Neuronal stem cell (in vitro differentiated cells): ENCODE measurements around the gene KIRREL1.
A peak's percentile ranks its signal among the peaks of the same experiment; 100 is the strongest.

Source experiments
- DNase-seq: peaks from one replicate; pipeline ENCODE4 v3.0.0-alpha.2; 2013; ENCODE audit warnings: low spot score
- H2AFZ ChIP-seq: one replicate; pipeline ENCODE4 v1.6.1; 2013; ENCODE audit warnings: mild to moderate bottlenecking, low read length, inconsistent platforms
- H2AK5ac ChIP-seq: 2 replicates; pipeline ENCODE4 v1.6.1; 2013; ENCODE audit warnings: low read depth, mild to moderate bottlenecking, inconsistent platforms, low read length, moderate library complexity, mixed read lengths
- H2BK120ac ChIP-seq: 2 replicates; pipeline ENCODE4 v1.6.1; 2013; ENCODE audit warnings: low read depth, mild to moderate bottlenecking, inconsistent platforms, low read length, moderate library complexity, mixed read lengths
- H2BK12ac ChIP-seq: one replicate; pipeline ENCODE4 v1.6.1; 2013; ENCODE audit warnings: low read length, inconsistent platforms
- H2BK15ac ChIP-seq: 2 replicates; pipeline ENCODE4 v1.6.1; 2013; ENCODE audit warnings: mild to moderate bottlenecking, low read length, inconsistent platforms, mixed read lengths
- H2BK5ac ChIP-seq: one replicate; pipeline ENCODE4 v1.6.1; 2013; ENCODE audit warnings: inconsistent platforms, mild to moderate bottlenecking, low read length, moderate library complexity
- H3K14ac ChIP-seq: one replicate; pipeline ENCODE4 v1.6.1; 2013; ENCODE audit warnings: low read length, inconsistent platforms
- H3K18ac ChIP-seq: 2 replicates; pipeline ENCODE4 v1.6.1; 2013; ENCODE audit warnings: low read length, inconsistent platforms
- H3K23ac ChIP-seq: 2 replicates; pipeline ENCODE4 v1.6.1; 2013; ENCODE audit warnings: low read depth, mild to moderate bottlenecking, mixed read lengths, low read length, inconsistent platforms; ENCODE audit not compliant: poor library complexity
- H3K27ac ChIP-seq: replicated peaks from 3 replicates; pipeline ENCODE4 v1.5.1; 2013; ENCODE audit warnings: low read length, inconsistent platforms
- H3K27me3 ChIP-seq, 3 experiments: 2 replicates each; pipeline ENCODE4 v1.6.1; 2013; ENCODE audit warnings: low read length in 3 of 3, mild to moderate bottlenecking in 2 of 3, inconsistent platforms in 1 of 3, low read depth in 1 of 3, mixed read lengths in 1 of 3, moderate library complexity in 1 of 3; ENCODE audit not compliant: control insufficient read depth in 3 of 3, insufficient read depth in 3 of 3
- H3K36me3 ChIP-seq, 2 donors: replicated peaks in 1 of 2; 2 replicates each; pipeline ENCODE4 v1.6.1; 2013; ENCODE audit warnings: low read length in 2 of 2; ENCODE audit not compliant: control insufficient read depth in 2 of 2, insufficient read depth in 2 of 2
- H3K4ac ChIP-seq: 2 replicates; pipeline ENCODE4 v1.6.1; 2013; ENCODE audit warnings: inconsistent platforms, mild to moderate bottlenecking, low read length, moderate library complexity
- H3K4me1 ChIP-seq, 2 donors: 1 replicate in 1 of 2; 2 replicates in 1 of 2; pipeline ENCODE4 v1.6.1; 2013; ENCODE audit warnings: low read length in 2 of 2, low read depth in 1 of 2; ENCODE audit not compliant: control insufficient read depth in 2 of 2, insufficient read depth in 1 of 2
- H3K4me2 ChIP-seq: one replicate; pipeline ENCODE4 v1.6.1; 2013; ENCODE audit warnings: mild to moderate bottlenecking, low read length, inconsistent platforms; ENCODE audit not compliant: insufficient read depth, poor library complexity, severe bottlenecking
- H3K4me3 ChIP-seq, 2 donors: 2 replicates each; pipeline ENCODE4 v1.5.1; 2013; ENCODE audit warnings: low read length in 2 of 2, mild to moderate bottlenecking in 2 of 2, inconsistent platforms in 1 of 2, moderate library complexity in 1 of 2
- H3K79me1 ChIP-seq: one replicate; pipeline ENCODE4 v1.6.1; 2013; ENCODE audit warnings: low read depth, mild to moderate bottlenecking, inconsistent platforms, low read length, moderate library complexity
- H3K9ac ChIP-seq: one replicate; pipeline ENCODE4 v1.6.1; 2013; ENCODE audit warnings: mild to moderate bottlenecking, low read depth, low read length, inconsistent platforms; ENCODE audit not compliant: poor library complexity
- H3K9me3 ChIP-seq, 2 donors: replicated peaks in 1 of 2; 2 replicates each; pipeline versions ENCODE3 to v1.6.1; 2013; ENCODE audit warnings: low read length in 2 of 2, mild to moderate bottlenecking in 2 of 2, inconsistent platforms in 1 of 2, low read depth in 1 of 2, mixed read lengths in 1 of 2, moderate library complexity in 1 of 2; ENCODE audit not compliant: control insufficient read depth in 2 of 2, insufficient read depth in 1 of 2
- H4K8ac ChIP-seq: one replicate; pipeline ENCODE4 v1.6.1; 2013; ENCODE audit warnings: low read depth, mild to moderate bottlenecking, inconsistent platforms, low read length, moderate library complexity
- H4K91ac ChIP-seq: one replicate; pipeline ENCODE4 v1.6.1; 2013; ENCODE audit warnings: low read length, low read depth, mild to moderate bottlenecking, inconsistent platforms; ENCODE audit not compliant: poor library complexity
- WGBS, 2 donors: extraction: QIAGEN DNeasy Blood & Tissue Kit; methylation state at CpG; one replicate each; pipeline ENCODE4 v1.1.7; 2013; ENCODE audit warnings: missing lambda C conversion rate in 2 of 2, mixed read lengths in 1 of 2; ENCODE audit not compliant: insufficient read length in 2 of 2, insufficient replicate concordance in 1 of 2; ENCODE audit errors: extremely low coverage in 2 of 2; 5-methylcytosine and 5-hydroxymethylcytosine counted together

The KIRREL1 gene

DNA sequence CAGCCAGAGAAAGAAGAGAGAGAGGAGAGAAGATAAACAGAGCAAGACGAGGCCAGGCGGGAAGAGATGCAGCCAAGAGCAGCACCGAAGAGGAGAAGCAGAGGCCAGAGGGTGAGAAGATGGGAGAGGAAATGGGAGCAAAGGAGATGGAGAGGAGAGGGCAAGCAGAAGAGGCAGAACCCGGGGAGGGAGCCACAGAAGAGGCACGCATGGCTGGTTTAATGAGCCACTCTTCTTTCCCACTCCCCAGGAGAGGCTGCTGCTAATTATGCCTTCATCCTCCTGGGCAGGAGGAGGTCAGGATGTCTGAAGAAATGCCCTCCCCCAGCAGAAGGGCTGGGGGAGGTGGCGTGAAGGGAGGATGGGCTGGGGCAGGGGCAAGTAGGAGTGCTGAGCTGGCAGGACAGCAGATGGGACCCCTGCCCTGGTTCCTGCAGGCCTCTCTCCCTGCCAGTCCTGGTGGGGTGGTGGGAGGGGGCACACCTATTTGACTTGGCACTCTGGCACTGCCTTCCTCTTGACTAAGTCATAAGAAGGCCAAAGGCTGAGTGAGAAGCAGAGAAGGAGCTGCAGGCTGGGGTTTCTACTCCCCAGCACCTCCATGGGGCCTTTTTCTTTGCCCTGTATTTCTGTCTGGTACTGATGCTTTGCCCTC, 32.3 kb downstream of the KIRREL1 start:
- H3K9me3 ChIP-seq = no peaks in the 10 kb centered on the region
- no peak overlapping the region for H2BK120ac ChIP-seq
- H2BK12ac ChIP-seq = no peak overlapping the region
- no peak overlapping the region for H3K23ac ChIP-seq
- no peak overlapping the region for H2AFZ ChIP-seq
- no peak overlapping the region for H3K9ac ChIP-seq
- H2BK5ac ChIP-seq = peak overlapping the region; percentile 17
- H3K18ac ChIP-seq = peak overlapping the region; percentile 60
- H2AK5ac ChIP-seq = no peak overlapping the region
- H3K4me1 ChIP-seq = peaks cover 24 to 31% of the 10 kb centered on the region in 2 donors
- peaks cover 0 to 24% of the 10 kb centered on the region in 2 donors for H3K36me3 ChIP-seq
- DNase-seq = no peak
- H3K4me3 ChIP-seq = no peak overlapping the region
- no peak overlapping the region for H4K91ac ChIP-seq
- no peak overlapping the region for H2BK15ac ChIP-seq
- no peak overlapping the region for H3K4ac ChIP-seq
- no peak overlapping the region for H4K8ac ChIP-seq
- H3K79me1 ChIP-seq = peaks cover 7% of the 10 kb centered on the region
- no peak overlapping the region for H3K14ac ChIP-seq
- H3K27me3 ChIP-seq = no peaks in the 10 kb centered on the region
- WGBS, 2 donors = no CpG with 5 or more reads among the region's 6 CpGs
- peak overlapping the region; percentile 72 for H3K27ac ChIP-seq
- H3K4me2 ChIP-seq = no peak overlapping the region

DNA sequence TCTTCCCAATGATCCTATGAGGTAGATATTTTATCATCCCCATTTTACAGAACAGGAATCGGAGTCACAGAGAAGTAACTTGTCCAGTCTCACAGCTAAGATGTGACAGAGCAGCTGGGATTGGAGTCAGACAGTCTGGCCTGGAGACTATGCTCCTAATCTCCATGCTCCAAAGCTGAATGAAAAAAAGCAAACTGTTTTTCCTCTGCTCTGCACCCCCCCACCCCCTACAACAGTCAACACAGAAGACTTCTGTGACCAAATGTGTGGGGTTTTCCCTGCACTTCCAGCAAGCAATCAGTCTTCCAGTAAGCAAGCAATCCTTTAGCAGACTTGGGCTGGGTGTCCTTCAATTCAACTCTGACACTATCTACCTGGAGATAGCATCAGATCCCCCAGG, 33.2 kb downstream of the KIRREL1 start:
- H3K36me3 ChIP-seq = peaks cover 3 to 31% of the 10 kb centered on the region in 2 donors
- H3K18ac ChIP-seq = no peak overlapping the region
- no peak overlapping the region for H3K23ac ChIP-seq

DNA sequence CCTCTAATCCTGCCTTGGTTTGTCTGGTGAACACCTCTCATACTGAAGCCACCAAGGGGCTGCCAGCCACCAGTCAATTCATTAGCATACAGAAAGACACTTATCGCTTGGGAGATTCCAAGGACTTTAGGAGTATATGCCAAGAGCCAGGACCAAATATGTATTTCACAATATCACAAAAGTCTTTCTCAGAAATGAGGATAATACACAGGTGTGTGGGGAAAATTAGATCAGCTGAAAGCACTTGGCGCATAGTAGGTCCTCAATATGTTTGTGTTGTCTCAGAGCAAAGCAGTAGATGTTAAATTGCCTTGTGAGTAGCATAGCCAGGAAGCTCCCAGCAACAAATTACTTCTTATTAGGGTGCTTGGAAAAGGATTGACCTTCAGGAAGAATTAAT, 34.1 kb downstream of the KIRREL1 start:
- Histone ChIP-seq H3K9me3 (no peaks in the 10 kb centered on the region), H3K4me3 (no peak overlapping the region), H3K23ac (no peak overlapping the region), H3K14ac (no peak overlapping the region), H2AFZ (no peak overlapping the region), H3K18ac (no peak overlapping the region), H2BK15ac (no peak overlapping the region), H2BK120ac (no peak overlapping the region), H2BK5ac (no peak overlapping the region), H2BK12ac (no peak overlapping the region), H3K4me2 (no peak overlapping the region), H3K27ac (no peak overlapping the region), H3K27me3 (no peaks in the 10 kb centered on the region), H4K91ac (no peak overlapping the region), H3K79me1 (peaks cover 10% of the 10 kb centered on the region), H3K9ac (no peak overlapping the region), H3K36me3 (peaks cover 3 to 39% of the 10 kb centered on the region in 2 donors), H3K4ac (no peak overlapping the region), H4K8ac (no peak overlapping the region), H2AK5ac (no peak overlapping the region), H3K4me1 (peaks cover 18 to 24% of the 10 kb centered on the region in 2 donors)
- DNase-seq = no peak
- WGBS, 2 donors = no CpG with 5 or more reads among the region's 2 CpGs

More for the DNA sequence above, 33.2 kb downstream of the KIRREL1 start:
- Histone ChIP-seq H3K27ac (no peak overlapping the region), H3K4me2 (no peak overlapping the region), H3K4me1 (peaks cover 18 to 27% of the 10 kb centered on the region in 2 donors), H3K27me3 (no peaks in the 10 kb centered on the region), H2BK12ac (no peak overlapping the region), H2BK15ac (no peak overlapping the region), H3K79me1 (peaks cover 10% of the 10 kb centered on the region), H4K8ac (no peak overlapping the region), H3K4me3 (no peak overlapping the region), H2AK5ac (no peak overlapping the region), H3K14ac (no peak overlapping the region), H2AFZ (no peak overlapping the region), H2BK5ac (no peak overlapping the region), H4K91ac (no peak overlapping the region), H3K4ac (no peak overlapping the region), H2BK120ac (no peak overlapping the region), H3K9ac (no peak overlapping the region), H3K9me3 (no peaks in the 10 kb centered on the region)
- no peak for DNase-seq
- WGBS, 2 donors = no CpG with 5 or more reads among the region's 1 CpG

DNA sequence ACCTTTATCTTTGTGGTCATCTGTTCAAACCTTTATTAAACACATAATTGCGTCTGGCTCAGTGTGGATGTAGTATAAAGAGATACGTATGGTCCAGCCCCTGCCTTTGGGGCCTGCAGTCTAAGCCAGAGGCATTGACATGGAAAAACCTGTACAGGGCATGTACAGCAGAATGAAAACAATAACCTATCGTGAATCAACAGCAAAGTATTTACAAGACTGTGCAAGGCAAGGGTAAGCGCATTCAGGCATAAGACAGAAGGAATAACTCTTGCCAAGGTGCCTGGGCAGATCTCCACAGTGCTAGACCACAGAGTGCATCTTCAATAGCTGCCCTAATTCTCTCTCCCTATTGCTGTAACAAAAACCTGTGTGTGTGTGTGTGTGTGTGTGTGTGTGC, 35.5 kb downstream of the KIRREL1 start:
- Histone ChIP-seq H3K36me3 (peaks cover 3 to 45% of the 10 kb centered on the region in 2 donors), H2AFZ (no peak overlapping the region), H3K27me3 (no peaks in the 10 kb centered on the region), H3K4me2 (no peak overlapping the region), H3K4ac (no peak overlapping the region), H3K4me3 (no peak overlapping the region), H3K79me1 (peaks cover 7% of the 10 kb centered on the region), H2BK120ac (no peak overlapping the region), H3K27ac (no peak overlapping the region), H2BK15ac (no peak overlapping the region), H3K18ac (no peak overlapping the region), H3K4me1 (peaks cover 13 to 19% of the 10 kb centered on the region in 2 donors), H2BK12ac (no peak overlapping the region), H2BK5ac (no peak overlapping the region), H3K14ac (no peak overlapping the region), H3K9ac (no peak overlapping the region), H4K8ac (no peak overlapping the region), H3K9me3 (no peaks in the 10 kb centered on the region), H3K23ac (no peak overlapping the region), H2AK5ac (no peak overlapping the region), H4K91ac (no peak overlapping the region)
- no CpG with 5 or more reads among the region's 4 CpGs for WGBS, 2 donors
- no peak for DNase-seq
